Measurements from ENCODE around the gene ERGIC1.

GRCh38 chr5:172886476-172886875 lies 52.4 kb downstream of the ERGIC1 start:
- TF ChIP-seq YY1 (IDR thresholded peaks at IDR 0.05; ENCODE audit: low read depth, low read length): no peak
- no peak for TF ChIP-seq RAD21 (IDR thresholded peaks at IDR 0.05 in 1 of 2, conservative IDR thresholded peaks at IDR 0.05 in 1 of 2; ENCODE audit: low read depth in 2 of 2, low read length in 2 of 2)
- TF ChIP-seq NRF1 (IDR thresholded peaks at IDR 0.05; ENCODE audit: low read depth, low read length): no peak
- no peak for TF ChIP-seq CTCF (IDR thresholded peaks at IDR 0.05; ENCODE audit: control extremely low read depth in 1 of 3, insufficient read depth in 1 of 3, low read depth in 1 of 3, low read length in 3 of 3)
- no peak for TF ChIP-seq TCF12 (IDR thresholded peaks at IDR 0.05; ENCODE audit: low read depth, low read length)
- TF ChIP-seq EP300 (IDR thresholded peaks at IDR 0.05; ENCODE audit: borderline replicate concordance in 1 of 2, low read depth in 2 of 2, low read length in 2 of 2): no peak
- TF ChIP-seq CEBPB (IDR thresholded peaks at IDR 0.05; ENCODE audit: low read depth, low read length): no peak
- TF ChIP-seq EZH2 (IDR thresholded peaks at IDR 0.05; ENCODE audit: low read depth, low read length, severe bottlenecking): no peak
- TF ChIP-seq GTF2F1 (IDR thresholded peaks at IDR 0.05; ENCODE audit: borderline replicate concordance, low read depth, low read length): no peak
- no peak for TF ChIP-seq JUN (IDR thresholded peaks at IDR 0.05; ENCODE audit: low read depth, low read length)
- no peak for TF ChIP-seq EGR1 (IDR thresholded peaks at IDR 0.05; ENCODE audit: borderline replicate concordance, low read depth, low read length)
- TF ChIP-seq BACH1 (IDR thresholded peaks at IDR 0.05; ENCODE audit: low read length): no peak
- TF ChIP-seq SUZ12 (IDR thresholded peaks at IDR 0.05; ENCODE audit: low read length): no peak
